Transverse colon (tissue), 3 donors: Measurements from ENCODE around the gene AVEN.

Experiments used
- POLR2A ChIP-seq: fragments of 450-650 bp; IDR thresholded peaks from one replicate; pipeline ENCODE4 v1.6.1; 2016; ENCODE audit warnings: antibody characterized with exemption, mild to moderate bottlenecking, moderate library complexity
- POLR2AphosphoS5 ChIP-seq, 3 donors: sonication (generic); formaldehyde crosslinking; IDR thresholded peaks; one replicate each; pipeline ENCODE4 v1.6.1; 2016; ENCODE audit warnings: antibody characterized with exemption in 3 of 3

DNA sequence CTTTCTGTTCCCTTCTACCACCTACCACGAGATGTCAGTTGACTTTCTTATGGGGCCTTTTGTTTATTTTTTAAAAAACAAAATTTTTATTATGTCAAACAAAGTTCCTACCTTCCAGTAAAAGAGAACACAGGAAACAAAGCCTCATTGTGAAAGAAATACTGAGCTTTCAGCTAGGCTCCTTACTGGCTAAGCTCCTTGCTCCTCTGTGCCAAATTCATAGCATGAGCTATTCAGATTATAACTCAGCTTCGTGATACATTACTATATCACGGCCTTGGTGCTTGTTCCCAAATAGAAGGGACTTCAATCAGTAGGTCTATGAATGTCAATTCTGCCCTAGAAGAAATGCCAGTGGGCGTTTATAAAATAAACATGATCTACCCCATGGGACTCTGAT lies 216.5 kb downstream of the AVEN start:
- no peak for TF ChIP-seq POLR2AphosphoS5 (IDR thresholded peaks at IDR 0.05)
- TF ChIP-seq POLR2A = no peak
